Stimulated activated effector memory CD8-positive, alpha-beta T cell treated with anti-CD3 and anti-CD28 coated beads, Interleukin-12 subunit alpha, Interleukin-12 subunit beta, amount 100 ng/mL, for 72 hours (primary cell): Measurements from ENCODE around the gene COBLL1.

ENCODE experiments used
- ATAC-seq: fragments of 150-1000 bp; cut with Tn5 transposase; 2 replicates; pipeline ENCODE4 v1.10.0; 2021
- DNase-seq, 2 donors: peaks; one replicate each; pipeline ENCODE4 v3.0.0; 2021 to 2022; ENCODE audit warnings: low spot score in 2 of 2
- H3K27ac Mint-ChIP-seq: one replicate; pipeline ENCODE4 v1.8.0; 2022; ENCODE audit warnings: mild to moderate bottlenecking, mixed read lengths
- H3K36me3 Mint-ChIP-seq: one replicate; pipeline ENCODE4 v1.8.0; 2022; ENCODE audit warnings: mild to moderate bottlenecking, mixed read lengths
- H3K4me1 Mint-ChIP-seq: one replicate; pipeline ENCODE4 v1.8.0; 2022; ENCODE audit warnings: mixed read lengths
- H3K4me3 Mint-ChIP-seq: one replicate; pipeline ENCODE4 v1.8.0; 2022; ENCODE audit warnings: mild to moderate bottlenecking, mixed read lengths
- H3K9me3 Mint-ChIP-seq: one replicate; pipeline ENCODE4 v1.8.0; 2022; ENCODE audit warnings: mixed read lengths

COBLL1 gene

GRCh38 chr2:164812378-164812777 lies 29.2 kb downstream of the COBLL1 start:
- H3K4me3 Mint-ChIP-seq, result no peak overlapping the region
- DNase-seq, result no peak
- H3K4me1 Mint-ChIP-seq, result no peaks in the 10 kb centered on the region
- ATAC-seq, result no peak
- no peaks in the 10 kb centered on the region for H3K9me3 Mint-ChIP-seq
- H3K36me3 Mint-ChIP-seq, result no peaks in the 10 kb centered on the region
- no peak overlapping the region for H3K27ac Mint-ChIP-seq

- H3K9me3 Mint-ChIP-seq, result no peaks in the 10 kb centered on the region
- no peak overlapping the region for H3K27ac Mint-ChIP-seq
- DNase-seq (no peak), ATAC-seq (no peak)
- H3K36me3 Mint-ChIP-seq, result no peaks in the 10 kb centered on the region
- no peaks in the 10 kb centered on the region for H3K4me1 Mint-ChIP-seq
- no peak overlapping the region for H3K4me3 Mint-ChIP-seq
Measured at GRCh38 chr2:164811819-164812218, 29.8 kb downstream of the COBLL1 start.

- H3K4me1 Mint-ChIP-seq, result no peaks in the 10 kb centered on the region
Measured at GRCh38 chr2:164810843-164811242, 30.8 kb downstream of the COBLL1 start.

GRCh38 chr2:164808776-164809175 lies 32.8 kb downstream of the COBLL1 start:
- H3K4me3 Mint-ChIP-seq, result no peak overlapping the region
- ATAC-seq (no peak), DNase-seq (no peak)

More at GRCh38 chr2:164810843-164811242, 30.8 kb downstream of the COBLL1 start:
- ATAC-seq, result no peak
- H3K27ac Mint-ChIP-seq, result no peak overlapping the region
- no peaks in the 10 kb centered on the region for H3K36me3 Mint-ChIP-seq
- DNase-seq, result no peak
- no peak overlapping the region for H3K4me3 Mint-ChIP-seq
- no peaks in the 10 kb centered on the region for H3K9me3 Mint-ChIP-seq

GRCh38 chr2:164803776-164804466 lies 37.7 kb downstream of the COBLL1 start:
- Mint-ChIP-seq H3K27ac (no peak overlapping the region), H3K9me3 (no peaks in the 10 kb centered on the region), H3K4me3 (no peak overlapping the region), H3K36me3 (no peaks in the 10 kb centered on the region), H3K4me1 (no peaks in the 10 kb centered on the region)
- ATAC-seq, result no peak
- no peak for DNase-seq

More at GRCh38 chr2:164808776-164809175, 32.8 kb downstream of the COBLL1 start:
- no peak overlapping the region for H3K27ac Mint-ChIP-seq
- H3K36me3 Mint-ChIP-seq, result no peaks in the 10 kb centered on the region
- no peaks in the 10 kb centered on the region for H3K9me3 Mint-ChIP-seq
- no peaks in the 10 kb centered on the region for H3K4me1 Mint-ChIP-seq

GRCh38 chr2:164802095-164802707 lies 39.4 kb downstream of the COBLL1 start:
- Mint-ChIP-seq H3K4me1 (no peaks in the 10 kb centered on the region), H3K4me3 (no peak overlapping the region), H3K27ac (no peak overlapping the region), H3K36me3 (no peaks in the 10 kb centered on the region), H3K9me3 (peaks cover 2% of the 10 kb centered on the region)
- ATAC-seq (no peak), DNase-seq (no peak)

- Mint-ChIP-seq H3K4me1 (no peaks in the 10 kb centered on the region), H3K36me3 (no peaks in the 10 kb centered on the region), H3K27ac (no peak overlapping the region), H3K4me3 (no peak overlapping the region), H3K9me3 (peaks cover 2% of the 10 kb centered on the region)
- DNase-seq (no peak), ATAC-seq (no peak)
Measured at GRCh38 chr2:164800572-164800971, 41.1 kb downstream of the COBLL1 start.

GRCh38 chr2:164797627-164798026 lies 44.0 kb downstream of the COBLL1 start:
- Mint-ChIP-seq H3K9me3 (peaks cover 2% of the 10 kb centered on the region), H3K4me3 (no peak overlapping the region), H3K27ac (no peak overlapping the region), H3K36me3 (no peaks in the 10 kb centered on the region), H3K4me1 (no peaks in the 10 kb centered on the region)
- ATAC-seq (no peak), DNase-seq (no peak)

- H3K36me3 Mint-ChIP-seq, result no peaks in the 10 kb centered on the region
- peaks cover 2% of the 10 kb centered on the region for H3K9me3 Mint-ChIP-seq
- DNase-seq, result no peak
- no peak for ATAC-seq
- no peak overlapping the region for H3K27ac Mint-ChIP-seq
- H3K4me1 Mint-ChIP-seq, result no peaks in the 10 kb centered on the region
- H3K4me3 Mint-ChIP-seq, result no peak overlapping the region
Measured at GRCh38 chr2:164796999-164797398, 44.6 kb downstream of the COBLL1 start.

- peaks cover 2% of the 10 kb centered on the region for H3K9me3 Mint-ChIP-seq
- no peak for DNase-seq
- H3K4me1 Mint-ChIP-seq, result no peaks in the 10 kb centered on the region
- H3K36me3 Mint-ChIP-seq, result no peaks in the 10 kb centered on the region
- no peak for ATAC-seq
- H3K4me3 Mint-ChIP-seq, result no peak overlapping the region
- no peak overlapping the region for H3K27ac Mint-ChIP-seq
Measured at GRCh38 chr2:164794432-164795231, 47.0 kb downstream of the COBLL1 start.

- DNase-seq (no peak), ATAC-seq (no peak)
- H3K4me3 Mint-ChIP-seq, result no peak overlapping the region
- H3K36me3 Mint-ChIP-seq, result no peaks in the 10 kb centered on the region
- no peaks in the 10 kb centered on the region for H3K4me1 Mint-ChIP-seq
- peaks cover 2% of the 10 kb centered on the region for H3K9me3 Mint-ChIP-seq
- H3K27ac Mint-ChIP-seq, result no peak overlapping the region
Measured at GRCh38 chr2:164794016-164794415, 47.6 kb downstream of the COBLL1 start.

GRCh38 chr2:164793529-164793928 lies 48.1 kb downstream of the COBLL1 start:
- no peak overlapping the region for H3K27ac Mint-ChIP-seq

GRCh38 chr2:164792316-164793170 lies 49.1 kb downstream of the COBLL1 start:
- DNase-seq (no peak), ATAC-seq (no peak)
- H3K36me3 Mint-ChIP-seq, result no peaks in the 10 kb centered on the region
- H3K4me1 Mint-ChIP-seq, result no peaks in the 10 kb centered on the region
- H3K4me3 Mint-ChIP-seq, result no peak overlapping the region
- no peak overlapping the region for H3K27ac Mint-ChIP-seq
- no peaks in the 10 kb centered on the region for H3K9me3 Mint-ChIP-seq

More at GRCh38 chr2:164793529-164793928, 48.1 kb downstream of the COBLL1 start:
- no peaks in the 10 kb centered on the region for H3K36me3 Mint-ChIP-seq
- H3K4me3 Mint-ChIP-seq, result no peak overlapping the region
- peaks cover 2% of the 10 kb centered on the region for H3K9me3 Mint-ChIP-seq
- ATAC-seq, result no peak
- no peak for DNase-seq
- no peaks in the 10 kb centered on the region for H3K4me1 Mint-ChIP-seq

- Mint-ChIP-seq H3K36me3 (no peaks in the 10 kb centered on the region), H3K4me3 (no peak overlapping the region), H3K27ac (no peak overlapping the region), H3K4me1 (no peaks in the 10 kb centered on the region), H3K9me3 (peaks cover 8% of the 10 kb centered on the region)
- DNase-seq (no peak), ATAC-seq (no peak)
Measured at GRCh38 chr2:164789968-164790367, 51.7 kb downstream of the COBLL1 start.

GRCh38 chr2:164786787-164787186 lies 54.8 kb downstream of the COBLL1 start:
- H3K4me3 Mint-ChIP-seq, result no peak overlapping the region
- ATAC-seq (no peak), DNase-seq (no peak)
- H3K9me3 Mint-ChIP-seq, result peaks cover 8% of the 10 kb centered on the region
- no peaks in the 10 kb centered on the region for H3K36me3 Mint-ChIP-seq
- no peak overlapping the region for H3K27ac Mint-ChIP-seq
- H3K4me1 Mint-ChIP-seq, result no peaks in the 10 kb centered on the region
